DMS53 (cell line): Measurements from ENCODE around the gene NELFE.
"Not testable (repeated sequence)": the region's sequence is repeated elsewhere in the genome, so short reads cannot be mapped to it uniquely, and the experiment has no call there.

Experiments
- DNase-seq: peaks from one replicate; lab custom pipeline; 2025; lab: John Stamatoyannopoulos, UW

NELFE gene

DNA sequence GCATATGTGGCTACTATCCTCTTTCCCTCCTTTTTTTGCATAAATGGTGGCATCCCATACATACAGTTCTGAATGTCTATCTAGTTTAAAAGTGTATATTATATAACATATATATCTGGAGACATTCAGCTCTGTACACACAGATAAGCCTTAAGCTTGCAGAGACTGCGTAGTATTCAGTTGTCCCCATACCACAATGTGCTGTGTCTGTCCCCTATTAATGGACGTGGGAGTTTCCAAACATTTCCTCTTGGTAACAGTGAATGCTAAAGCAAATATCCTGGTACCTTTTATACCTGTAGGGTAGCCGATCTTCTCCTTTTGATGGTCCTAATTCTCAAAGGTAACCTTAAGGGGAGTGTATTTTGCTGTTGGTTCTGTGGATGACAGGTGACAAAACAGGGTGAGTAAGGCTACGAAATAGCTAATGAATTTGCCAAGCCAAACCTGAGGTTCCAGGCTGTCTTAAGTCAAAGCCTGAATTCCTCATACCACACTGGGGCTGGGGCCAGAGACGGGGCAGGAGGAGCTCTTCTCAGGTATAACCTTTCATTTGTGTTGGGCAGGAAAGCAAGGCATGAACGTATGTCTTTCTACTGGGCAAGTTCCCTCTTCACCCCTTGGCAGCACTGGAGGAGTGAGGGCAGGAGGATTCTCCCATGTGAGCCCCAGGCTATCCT, 39.0 kb downstream of the NELFE start:
- DNase-seq: no peak

GRCh38 chr6:31918069-31918720, 40.6 kb downstream of the NELFE start:
- DNase-seq: no peak

DNA sequence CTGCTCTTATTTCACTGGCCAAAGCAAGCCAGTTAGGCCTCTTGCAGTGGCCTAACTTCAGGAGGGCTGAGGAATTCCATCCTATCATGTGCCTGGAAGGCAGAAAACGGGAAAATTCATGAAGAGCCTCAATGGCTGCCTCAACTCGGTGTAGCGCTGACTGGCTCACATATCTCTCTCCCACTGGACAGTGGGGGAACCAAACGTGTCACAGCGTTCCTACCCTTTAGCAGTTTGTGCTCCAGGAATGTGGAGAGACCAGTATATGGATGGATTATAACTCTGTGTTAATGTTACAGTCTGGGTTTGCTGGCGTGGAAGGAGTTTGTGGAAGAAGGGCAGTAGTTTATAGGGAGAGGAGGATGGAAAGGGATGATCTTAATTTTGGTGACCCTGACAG, 43.0 kb downstream of the NELFE start:
- no peak for DNase-seq

GRCh38 chr6:31915351-31915750, 43.4 kb downstream of the NELFE start:
- DNase-seq: no peak

- no peak for DNase-seq
These were observed 46.8 kb downstream of the NELFE start for GRCh38 chr6:31911826-31912585.

- not testable (repeated sequence) for DNase-seq
These were observed 49.5 kb downstream of the NELFE start for GRCh38 chr6:31909298-31909697.

DNA sequence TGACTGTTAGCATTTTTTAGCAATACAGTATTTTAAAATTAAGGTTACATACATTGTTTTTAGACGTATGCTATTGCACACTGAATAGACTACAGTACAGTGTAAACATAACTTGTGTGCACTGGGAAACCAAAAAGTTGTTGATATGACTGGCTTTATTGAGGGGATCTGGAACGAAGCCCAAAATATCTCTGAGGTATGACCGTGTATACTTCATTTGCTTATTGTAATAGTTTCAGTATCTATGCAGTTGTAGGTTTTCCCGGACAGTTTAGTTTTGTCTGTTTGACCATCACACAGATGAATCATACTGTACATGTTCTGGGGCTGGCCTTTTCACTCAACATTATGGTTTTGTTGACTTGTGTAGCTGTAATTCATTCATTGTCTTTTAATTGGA, 50.0 kb downstream of the NELFE start:
- DNase-seq: peak; percentile 69

DNA sequence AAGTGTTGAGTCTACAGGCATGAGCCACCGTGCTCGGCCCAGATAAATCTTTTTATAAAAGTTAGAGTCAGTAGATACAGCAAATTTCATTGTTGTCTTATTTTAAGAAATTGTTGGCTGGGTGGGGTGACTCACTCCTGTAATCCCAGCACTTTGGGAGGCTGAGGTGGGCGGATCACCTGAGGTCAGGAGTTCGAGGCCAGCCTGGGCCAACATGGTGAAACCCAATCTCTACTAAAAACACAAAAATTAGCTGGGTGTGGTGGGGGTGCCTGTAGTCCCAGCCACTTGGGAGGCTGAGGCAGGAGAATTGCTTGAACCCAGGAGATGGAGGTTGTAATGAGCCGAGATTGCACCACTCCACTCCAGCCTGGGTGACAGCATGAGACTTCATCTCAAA, 50.5 kb downstream of the NELFE start:
- not testable (repeated sequence) for DNase-seq

GRCh38 chr6:31907158-31907813, 51.5 kb downstream of the NELFE start:
- peak; percentile 34 for DNase-seq

DNA sequence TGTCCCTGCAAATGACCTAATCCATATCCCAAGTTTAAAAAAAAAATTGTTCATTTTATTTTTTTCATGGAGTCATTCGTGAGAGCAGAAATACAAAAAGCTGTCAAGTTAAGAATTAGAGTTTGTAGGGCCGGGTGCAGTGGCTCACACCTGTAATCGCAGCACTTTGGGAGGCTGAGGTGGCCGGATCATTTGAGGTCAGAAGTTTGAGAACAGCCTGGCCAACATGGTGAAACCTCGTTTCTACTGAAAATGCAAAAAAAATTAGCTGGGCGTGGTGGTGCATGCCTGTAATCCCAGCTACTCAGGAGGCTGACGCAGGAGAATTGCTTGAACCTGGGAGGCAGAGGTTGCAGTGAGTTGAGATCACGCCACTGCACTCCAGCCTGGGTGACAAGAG, 52.0 kb downstream of the NELFE start:
- not testable (repeated sequence) for DNase-seq

- DNase-seq: no peak
These were observed 52.6 kb downstream of the NELFE start for GRCh38 chr6:31906122-31906521.

GRCh38 chr6:31905041-31905440, 53.7 kb downstream of the NELFE start:
- DNase-seq: no peak

DNA sequence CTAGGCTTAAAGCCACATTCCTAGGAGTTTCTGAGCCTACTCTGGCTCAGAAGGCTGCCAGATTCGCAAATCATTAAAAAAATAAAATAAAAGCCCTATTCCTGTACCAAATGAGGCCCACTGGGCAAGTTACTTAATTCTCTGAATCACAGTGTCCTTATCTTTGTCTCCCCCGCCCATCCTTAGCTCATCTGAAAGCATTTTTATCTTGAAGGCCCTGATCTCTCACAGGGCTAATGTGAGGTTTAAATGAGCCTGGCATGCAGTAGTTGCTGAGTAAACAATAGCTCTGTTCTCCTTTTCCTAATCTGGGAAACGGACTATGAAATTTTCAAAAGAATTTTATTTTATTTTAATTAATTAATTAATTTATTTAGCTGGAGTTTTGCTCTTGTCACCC, 54.8 kb downstream of the NELFE start:
- no peak for DNase-seq
